C4-2B (cell line): ENCODE results near the gene CHD3.
A peak's percentile ranks its signal among the peaks of the same experiment; 100 is the strongest.

ENCODE experiments used
- H3K27ac ChIP-seq: fragments of 450-650 bp; 2 replicates; pipeline ENCODE4 v1.5.1; 2017
- ZFX ChIP-seq: fragments of 450-650 bp; IDR thresholded peaks from 2 replicates; pipeline ENCODE4 v1.6.1; 2017
- TF ChIP-seq, protein P1 (sequence below): fragments of 450-650 bp; conservative IDR thresholded peaks from 2 replicates; pipeline ENCODE4 v1.5.1; 2017; ENCODE audit warnings: mild to moderate bottlenecking

The CHD3 gene

DNA sequence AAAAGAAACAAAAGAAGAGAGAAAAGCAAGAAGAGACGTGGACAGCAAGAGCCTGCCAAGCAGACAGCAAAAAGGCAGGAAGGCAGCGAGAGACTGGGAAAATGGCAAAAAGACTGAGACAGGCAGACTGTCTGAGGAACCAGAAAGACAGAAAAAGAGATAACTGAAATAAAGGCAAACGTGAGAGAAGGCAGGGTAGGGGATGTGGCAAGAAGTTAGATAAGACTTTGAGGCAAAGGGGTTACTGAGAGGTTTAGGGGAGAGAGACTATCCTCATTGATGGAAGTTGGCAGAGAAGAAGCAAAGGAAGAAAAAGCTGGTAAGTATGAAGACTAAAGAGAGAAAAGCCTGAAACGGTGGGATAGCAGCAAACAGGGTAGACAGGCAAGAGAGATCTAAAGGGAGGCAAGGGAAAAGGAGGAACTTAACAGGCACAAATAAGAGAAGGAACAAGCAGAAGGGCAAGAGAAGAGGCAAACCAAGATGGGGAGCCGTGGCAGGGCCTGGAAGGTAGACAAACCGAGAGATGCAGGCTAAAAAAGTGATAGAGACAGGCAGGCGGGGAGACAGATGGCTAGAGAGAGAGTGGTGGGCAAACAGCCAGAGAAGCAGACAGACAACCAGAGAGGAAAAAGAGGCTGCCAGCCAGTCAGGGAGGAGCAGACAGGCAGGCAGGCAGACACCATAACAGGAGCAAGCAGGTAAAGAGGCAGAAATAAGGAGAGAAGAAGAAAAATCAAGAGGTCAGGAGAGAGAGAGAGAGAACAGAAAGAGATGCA lies 7.1 kb upstream of the CHD3 start:
- H3K27ac ChIP-seq: no peak overlapping the region
- TF ChIP-seq ZFX: no peak
- TF ChIP-seq, protein P1, sequence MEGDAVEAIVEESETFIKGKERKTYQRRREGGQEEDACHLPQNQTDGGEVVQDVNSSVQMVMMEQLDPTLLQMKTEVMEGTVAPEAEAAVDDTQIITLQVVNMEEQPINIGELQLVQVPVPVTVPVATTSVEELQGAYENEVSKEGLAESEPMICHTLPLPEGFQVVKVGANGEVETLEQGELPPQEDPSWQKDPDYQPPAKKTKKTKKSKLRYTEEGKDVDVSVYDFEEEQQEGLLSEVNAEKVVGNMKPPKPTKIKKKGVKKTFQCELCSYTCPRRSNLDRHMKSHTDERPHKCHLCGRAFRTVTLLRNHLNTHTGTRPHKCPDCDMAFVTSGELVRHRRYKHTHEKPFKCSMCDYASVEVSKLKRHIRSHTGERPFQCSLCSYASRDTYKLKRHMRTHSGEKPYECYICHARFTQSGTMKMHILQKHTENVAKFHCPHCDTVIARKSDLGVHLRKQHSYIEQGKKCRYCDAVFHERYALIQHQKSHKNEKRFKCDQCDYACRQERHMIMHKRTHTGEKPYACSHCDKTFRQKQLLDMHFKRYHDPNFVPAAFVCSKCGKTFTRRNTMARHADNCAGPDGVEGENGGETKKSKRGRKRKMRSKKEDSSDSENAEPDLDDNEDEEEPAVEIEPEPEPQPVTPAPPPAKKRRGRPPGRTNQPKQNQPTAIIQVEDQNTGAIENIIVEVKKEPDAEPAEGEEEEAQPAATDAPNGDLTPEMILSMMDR: no peak

- no peak for TF ChIP-seq ZFX
- TF ChIP-seq, protein P1: no peak
- no peak overlapping the region for H3K27ac ChIP-seq
Observed at GRCh38 chr17:7882068-7882467, 6.5 kb upstream of the CHD3 start.

GRCh38 chr17:7882629-7883028 lies 6.0 kb upstream of the CHD3 start:
- no peak overlapping the region for H3K27ac ChIP-seq
- TF ChIP-seq, protein P1: no peak
- no peak for TF ChIP-seq ZFX

GRCh38 chr17:7883781-7884386 lies 4.7 kb upstream of the CHD3 start:
- no peak for TF ChIP-seq ZFX
- no peak overlapping the region for H3K27ac ChIP-seq

DNA sequence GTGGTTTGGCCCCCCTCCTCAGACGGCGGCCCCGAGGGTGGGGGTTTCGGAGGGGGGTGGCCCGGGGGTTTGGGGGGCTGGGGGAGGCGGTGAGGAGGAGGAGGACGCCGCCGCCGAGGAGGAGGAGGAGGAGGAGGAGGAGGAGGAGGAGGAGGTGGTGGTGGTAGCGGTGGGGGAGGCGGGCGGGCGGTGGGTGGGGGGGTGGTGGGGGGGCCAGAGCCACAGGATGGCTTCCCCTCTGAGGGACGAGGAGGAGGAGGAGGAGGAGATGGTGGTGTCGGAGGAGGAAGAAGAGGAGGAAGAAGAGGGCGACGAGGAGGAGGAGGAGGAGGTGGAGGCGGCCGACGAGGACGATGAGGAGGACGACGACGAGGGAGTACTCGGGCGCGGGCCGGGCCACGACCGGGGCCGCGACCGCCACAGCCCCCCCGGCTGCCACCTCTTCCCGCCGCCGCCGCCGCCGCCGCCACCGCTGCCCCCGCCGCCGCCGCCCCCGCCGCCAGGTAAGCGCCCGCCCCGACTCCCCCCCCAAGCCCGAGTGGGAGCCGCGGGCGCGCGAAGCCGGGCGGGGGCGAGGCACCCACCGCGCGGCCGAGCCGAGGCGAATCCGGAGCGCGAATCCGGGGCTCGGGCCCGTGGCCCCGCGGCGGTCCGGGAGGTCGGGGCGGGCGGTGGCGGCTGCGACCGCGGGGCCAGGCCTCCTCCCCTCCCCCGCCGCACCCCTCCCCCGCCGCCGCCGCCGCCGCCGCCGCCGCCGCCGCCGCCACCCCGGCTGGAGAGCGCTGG lies 3.8 kb upstream of the CHD3 start:
- H3K27ac ChIP-seq: peak overlapping the region; percentile 100
- TF ChIP-seq, protein P1: no peak
- peak; percentile 59; the same call in 1 of the 2 replicates for TF ChIP-seq ZFX

- TF ChIP-seq, protein P1: no peak
- TF ChIP-seq ZFX: no peak
- H3K27ac ChIP-seq: peak overlapping the region; percentile 100
Observed at GRCh38 chr17:7885367-7886226, 3.0 kb upstream of the CHD3 start.
